ENCODE results near the gene METRN.
A peak's percentile ranks its signal among the peaks of the same experiment; 100 is the strongest.

METRN gene

GRCh38 chr16:714558-715476 lies at the start of gene METRN:
METRN (plus strand) TSS chr16:715118; CDS start chr16:715290, 172 bp downstream.
- ATAC-seq (peak; percentile 77), DNase-seq (peak; percentile 95)
- Mint-ChIP-seq H3K9me3 (no peaks in the 10 kb centered on the region), H3K4me1 (peaks cover 18% of the 10 kb centered on the region), H3K36me3 (ENCODE audit: low read depth) (no peaks in the 10 kb centered on the region), H3K27ac (no peak within 1 kb of the TSS), H3K27me3 (peaks cover 19% of the 10 kb centered on the region), H3K4me3 (peak within 1 kb of the TSS; percentile 61)

GRCh38 chr16:666572-666971 lies 48.3 kb upstream of the METRN start:
- H3K9me3 Mint-ChIP-seq: no peaks in the 10 kb centered on the region
- H3K4me3 Mint-ChIP-seq: no peak overlapping the region
- no peak overlapping the region for H3K27ac Mint-ChIP-seq
- no peaks in the 10 kb centered on the region for H3K27me3 Mint-ChIP-seq
- no peak for ATAC-seq
- DNase-seq: no peak
- peaks cover 7% of the 10 kb centered on the region for H3K36me3 Mint-ChIP-seq (ENCODE audit: low read depth)
- peaks cover 6% of the 10 kb centered on the region for H3K4me1 Mint-ChIP-seq

GRCh38 chr16:667113-667779 lies 47.7 kb upstream of the METRN start:
- Mint-ChIP-seq H3K9me3 (no peaks in the 10 kb centered on the region), H3K4me3 (peak overlapping the region; percentile 76)

GRCh38 chr16:667780-668518 lies 47.0 kb upstream of the METRN start, which contains the start of gene RHOT2:
RHOT2 (plus strand) TSS chr16:668132; CDS start chr16:668200, 68 bp downstream.
- Mint-ChIP-seq H3K9me3 (no peaks in the 10 kb centered on the region), H3K36me3 (ENCODE audit: low read depth) (peaks cover 5% of the 10 kb centered on the region), H3K4me1 (peaks cover 6% of the 10 kb centered on the region), H3K4me3 (peak within 1 kb of the TSS; percentile 76), H3K27me3 (no peaks in the 10 kb centered on the region), H3K27ac (peak within 1 kb of the TSS; percentile 86)
- ATAC-seq (peak; percentile 96), DNase-seq (peak; percentile 96)

More at GRCh38 chr16:667113-667779, 47.7 kb upstream of the METRN start:
- no peak for ATAC-seq
- Mint-ChIP-seq H3K4me1 (peaks cover 6% of the 10 kb centered on the region), H3K36me3 (ENCODE audit: low read depth) (peaks cover 7% of the 10 kb centered on the region), H3K27me3 (no peaks in the 10 kb centered on the region), H3K27ac (peak overlapping the region; percentile 86)
- DNase-seq: no peak

- no peak for ATAC-seq
- Mint-ChIP-seq H3K9me3 (no peaks in the 10 kb centered on the region), H3K4me3 (peak overlapping the region; percentile 76), H3K36me3 (ENCODE audit: low read depth) (peaks cover 5% of the 10 kb centered on the region), H3K4me1 (peaks cover 6% of the 10 kb centered on the region), H3K27me3 (no peaks in the 10 kb centered on the region), H3K27ac (peak overlapping the region; percentile 67)
- no peak for DNase-seq
Measured at GRCh38 chr16:668519-669171, 46.3 kb upstream of the METRN start.

GRCh38 chr16:669666-670065 lies 45.3 kb upstream of the METRN start:
- Mint-ChIP-seq H3K27me3 (no peaks in the 10 kb centered on the region), H3K27ac (no peak overlapping the region), H3K36me3 (ENCODE audit: low read depth) (peaks cover 5% of the 10 kb centered on the region), H3K4me3 (peak overlapping the region; percentile 76), H3K4me1 (peaks cover 6% of the 10 kb centered on the region), H3K9me3 (no peaks in the 10 kb centered on the region)
- no peak for DNase-seq
- no peak for ATAC-seq

- peaks cover 5% of the 10 kb centered on the region for H3K36me3 Mint-ChIP-seq (ENCODE audit: low read depth)
- H3K4me1 Mint-ChIP-seq: peaks cover 6% of the 10 kb centered on the region
- no peaks in the 10 kb centered on the region for H3K9me3 Mint-ChIP-seq
- no peak for DNase-seq
- H3K27ac Mint-ChIP-seq: no peak overlapping the region
- no peak for ATAC-seq
- H3K4me3 Mint-ChIP-seq: no peak overlapping the region
- no peaks in the 10 kb centered on the region for H3K27me3 Mint-ChIP-seq
Measured at GRCh38 chr16:670485-671352, 44.2 kb upstream of the METRN start.

GRCh38 chr16:671353-672131 lies 43.4 kb upstream of the METRN start:
- ATAC-seq (no peak), DNase-seq (no peak)
- Mint-ChIP-seq H3K36me3 (ENCODE audit: low read depth) (peaks cover 5% of the 10 kb centered on the region), H3K4me1 (peaks cover 6% of the 10 kb centered on the region), H3K9me3 (no peaks in the 10 kb centered on the region), H3K4me3 (no peak overlapping the region), H3K27ac (no peak overlapping the region), H3K27me3 (peaks cover 1% of the 10 kb centered on the region)

GRCh38 chr16:672371-672770 lies 42.5 kb upstream of the METRN start:
- peaks cover 5% of the 10 kb centered on the region for H3K27me3 Mint-ChIP-seq
- peaks cover 5% of the 10 kb centered on the region for H3K36me3 Mint-ChIP-seq (ENCODE audit: low read depth)
- peaks cover 6% of the 10 kb centered on the region for H3K4me1 Mint-ChIP-seq
- H3K4me3 Mint-ChIP-seq: no peak overlapping the region
- no peak for ATAC-seq
- DNase-seq: no peak
- no peaks in the 10 kb centered on the region for H3K9me3 Mint-ChIP-seq
- H3K27ac Mint-ChIP-seq: no peak overlapping the region

- peaks cover 5% of the 10 kb centered on the region for H3K36me3 Mint-ChIP-seq (ENCODE audit: low read depth)
- H3K9me3 Mint-ChIP-seq: no peaks in the 10 kb centered on the region
Measured at GRCh38 chr16:672851-673250, 42.1 kb upstream of the METRN start.

GRCh38 chr16:673399-673991 lies 41.4 kb upstream of the METRN start:
- peaks cover 5% of the 10 kb centered on the region for H3K27me3 Mint-ChIP-seq
- no peak overlapping the region for H3K27ac Mint-ChIP-seq
- H3K36me3 Mint-ChIP-seq (ENCODE audit: low read depth): peaks cover 5% of the 10 kb centered on the region
- no peak for ATAC-seq
- DNase-seq: no peak
- H3K4me1 Mint-ChIP-seq: peaks cover 2% of the 10 kb centered on the region
- H3K4me3 Mint-ChIP-seq: no peak overlapping the region
- H3K9me3 Mint-ChIP-seq: no peaks in the 10 kb centered on the region

More at GRCh38 chr16:672851-673250, 42.1 kb upstream of the METRN start:
- Mint-ChIP-seq H3K4me1 (peaks cover 2% of the 10 kb centered on the region), H3K27me3 (peaks cover 5% of the 10 kb centered on the region), H3K27ac (no peak overlapping the region), H3K4me3 (no peak overlapping the region)
- DNase-seq: no peak
- ATAC-seq: no peak

GRCh38 chr16:674214-674881 lies 40.6 kb upstream of the METRN start:
- H3K27ac Mint-ChIP-seq: no peak overlapping the region
- H3K27me3 Mint-ChIP-seq: peaks cover 5% of the 10 kb centered on the region
- no peak overlapping the region for H3K4me3 Mint-ChIP-seq
- peaks cover 2% of the 10 kb centered on the region for H3K4me1 Mint-ChIP-seq
- ATAC-seq (no peak), DNase-seq (no peak)
- H3K9me3 Mint-ChIP-seq: no peaks in the 10 kb centered on the region
- H3K36me3 Mint-ChIP-seq (ENCODE audit: low read depth): peaks cover 4% of the 10 kb centered on the region
